Right forelimb (tissue), 1 donor: Measurements from ENCODE around the gene ALG12.

Source experiments
- DNase-seq: peaks from one replicate; pipeline ENCODE4 v3.0.0-alpha.2; 2018

Gene ALG12

GRCh38 chr22:49910229-49911155 lies 7.7 kb downstream of the ALG12 start:
- DNase-seq, result no peak

- no peak for DNase-seq
These were observed 8.6 kb downstream of the ALG12 start for GRCh38 chr22:49909476-49910205.

- DNase-seq, result no peak
These were observed 10.4 kb downstream of the ALG12 start for GRCh38 chr22:49907807-49908206.

- DNase-seq, result no peak
These were observed 11.4 kb downstream of the ALG12 start for GRCh38 chr22:49906799-49907290.

DNA sequence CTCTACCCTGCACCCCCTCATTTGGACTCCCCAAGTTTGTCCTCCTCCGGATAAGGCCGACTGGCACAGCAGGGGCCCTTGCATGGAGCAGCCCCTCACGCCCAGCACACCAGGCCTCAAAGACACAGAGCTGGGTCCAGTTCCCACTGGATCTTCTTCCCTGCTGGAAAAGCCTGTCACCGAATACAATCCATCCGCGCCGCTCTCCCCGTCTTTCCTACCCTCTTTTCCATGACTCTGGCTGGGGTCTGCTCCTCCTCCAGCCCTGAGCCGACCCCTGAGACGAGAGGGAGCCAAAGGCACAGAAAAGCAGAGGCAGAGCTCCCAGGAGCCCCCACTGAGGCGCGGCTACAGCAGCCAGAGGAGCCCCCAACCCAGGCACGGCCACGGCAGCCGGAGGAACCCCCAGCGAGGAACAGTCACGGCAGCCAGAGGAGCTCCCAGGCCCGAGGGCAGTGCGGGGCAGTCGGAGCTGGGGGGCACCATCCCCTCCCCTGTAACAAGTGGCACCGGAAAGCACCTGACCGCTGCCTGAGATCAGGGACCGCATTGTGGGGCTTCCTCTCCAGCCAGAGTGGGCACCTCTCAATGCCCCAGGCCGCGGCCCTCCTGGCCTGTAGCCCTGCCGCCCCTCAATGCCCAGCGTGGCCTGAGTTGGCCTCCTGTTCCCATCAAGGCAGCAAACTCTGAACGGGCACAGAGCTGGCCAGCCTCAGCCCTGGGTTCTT lies 12.0 kb downstream of the ALG12 start:
- DNase-seq, result no peak

DNA sequence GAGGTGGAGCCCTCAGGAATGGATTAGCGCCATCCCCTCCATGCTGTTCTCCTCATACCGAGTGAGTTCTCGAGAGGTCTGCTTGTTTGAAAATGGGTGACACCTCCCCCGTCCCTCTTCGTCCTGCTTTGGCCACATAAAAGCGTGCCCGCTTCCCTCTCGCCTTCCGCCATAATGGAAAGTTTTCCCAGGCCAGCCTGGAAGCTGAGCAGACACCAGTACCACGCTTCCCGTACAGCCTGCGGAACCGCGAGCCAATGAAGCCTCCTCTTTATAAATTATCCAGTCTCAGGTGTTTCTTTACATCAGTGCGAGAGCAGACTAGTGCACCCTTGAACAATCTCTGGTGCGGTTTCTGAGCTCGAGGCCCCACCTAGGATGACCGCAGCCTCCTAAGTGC lies 12.8 kb downstream of the ALG12 start:
- DNase-seq, result no peak

DNA sequence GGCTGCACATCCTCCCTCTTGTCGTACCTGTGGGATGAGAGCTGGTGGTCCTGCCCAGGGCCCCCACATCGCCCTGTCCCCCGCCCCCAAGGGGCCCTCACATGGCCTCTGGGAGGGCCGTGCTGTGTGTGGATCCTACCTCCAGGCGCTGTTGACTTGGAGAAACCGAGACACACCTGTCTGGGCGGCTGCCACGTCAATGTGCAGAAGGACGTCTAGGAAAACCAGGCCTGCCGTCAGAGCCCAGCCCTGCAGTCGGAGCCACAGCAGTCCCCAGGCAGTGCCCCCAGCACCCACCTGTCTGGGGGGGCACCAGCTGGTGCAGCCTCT lies 14.2 kb downstream of the ALG12 start:
- DNase-seq, result no peak

DNA sequence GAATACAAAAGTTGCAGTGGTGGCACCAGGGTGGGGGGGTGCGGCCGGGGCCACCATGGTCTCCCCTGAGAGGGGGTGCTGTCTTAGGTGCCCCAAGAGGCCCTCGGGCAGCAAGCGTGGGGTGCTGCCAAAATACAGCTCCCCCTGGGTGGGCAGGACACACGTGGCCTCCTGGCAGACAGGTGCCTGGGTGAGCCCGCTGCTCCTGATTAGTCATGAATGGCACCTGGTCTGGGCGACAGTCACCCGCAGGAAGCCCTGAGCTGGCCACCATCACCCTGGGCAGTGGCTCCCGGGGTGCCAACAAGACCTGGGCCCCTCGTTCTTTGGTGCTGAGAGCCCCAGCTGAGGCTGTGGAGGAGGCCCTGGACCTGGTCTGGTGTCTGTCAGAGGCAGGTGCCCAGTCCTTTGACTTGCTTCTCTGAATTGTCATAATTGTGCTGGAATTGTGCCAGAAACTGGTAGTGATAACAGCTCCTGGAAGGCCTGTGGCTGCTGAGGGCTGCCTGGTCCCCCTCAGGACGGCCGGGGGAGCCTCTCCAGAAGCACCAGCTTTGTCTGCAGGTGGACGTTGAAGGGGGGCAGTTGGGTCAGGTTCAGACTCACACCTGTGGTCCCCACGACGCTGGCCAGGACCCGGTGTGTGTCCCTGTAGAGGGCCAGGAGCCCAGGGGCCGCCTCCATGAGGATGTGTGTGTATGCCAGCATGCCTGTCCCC lies 14.8 kb downstream of the ALG12 start:
- DNase-seq, result no peak

- no peak for DNase-seq
These were observed 16.8 kb downstream of the ALG12 start for GRCh38 chr22:49901457-49901856.

DNA sequence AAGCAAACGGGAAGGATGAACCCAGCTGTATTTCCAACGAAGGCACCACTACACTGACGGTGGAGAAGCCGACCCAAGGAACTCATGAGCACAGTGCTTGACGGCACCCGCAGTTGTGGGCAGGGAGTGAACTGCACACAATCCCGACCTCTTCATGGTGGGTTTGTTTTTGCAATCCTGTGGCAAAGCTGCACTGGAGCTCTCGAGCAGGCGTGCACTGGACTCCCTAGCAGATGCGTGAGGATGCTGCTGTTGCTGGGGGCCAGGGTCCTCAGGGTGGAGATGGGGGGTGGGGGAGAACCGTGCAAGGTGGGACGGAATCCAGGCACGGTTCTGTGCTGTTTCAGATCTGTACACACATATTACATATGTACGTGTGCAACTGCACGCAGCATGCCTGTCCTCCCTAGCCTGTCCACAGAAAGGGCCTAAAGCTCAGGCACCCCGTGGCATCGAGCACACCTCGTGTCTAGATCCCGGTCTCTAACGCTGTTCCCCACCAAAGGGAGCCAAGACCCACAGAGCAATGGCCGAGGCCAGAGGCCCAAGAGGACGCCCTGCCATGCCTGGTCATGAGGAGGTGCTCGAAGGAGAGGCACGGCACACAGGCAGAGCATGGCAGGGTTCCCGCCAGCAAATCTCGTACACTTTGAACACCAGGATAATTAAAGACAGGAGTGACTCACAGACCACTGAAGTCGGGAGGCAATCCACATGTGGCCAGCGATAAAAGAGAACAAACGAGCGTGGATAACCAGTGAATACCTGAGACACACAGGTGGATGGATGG lies 17.6 kb downstream of the ALG12 start:
- DNase-seq, result no peak

GRCh38 chr22:49899530-49899929 lies 18.7 kb downstream of the ALG12 start:
- DNase-seq, result no peak

- no peak for DNase-seq
These were observed 21.1 kb downstream of the ALG12 start for GRCh38 chr22:49897015-49897684.

DNA sequence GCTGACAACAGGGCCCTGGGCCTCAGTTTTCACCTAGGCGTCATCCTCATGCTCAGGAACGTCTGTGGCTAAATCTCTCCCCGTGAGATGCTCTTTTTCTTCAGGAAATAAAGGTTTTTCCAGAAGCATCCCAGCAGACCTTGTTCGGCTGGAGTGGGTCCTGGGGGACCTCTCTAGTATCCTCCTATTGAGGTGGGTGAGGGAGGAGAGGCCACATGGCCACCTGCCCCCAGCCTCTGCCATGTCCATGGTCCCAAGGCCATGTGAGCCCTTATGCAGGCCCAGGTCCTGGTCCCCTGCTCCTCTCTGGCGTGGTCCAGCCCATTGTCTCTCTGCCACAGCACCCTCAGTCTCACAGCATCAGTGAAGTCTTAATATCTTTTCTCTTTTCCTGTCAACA lies 22.0 kb downstream of the ALG12 start:
- no peak for DNase-seq

GRCh38 chr22:49894322-49895054 lies 23.8 kb downstream of the ALG12 start:
- no peak for DNase-seq

DNA sequence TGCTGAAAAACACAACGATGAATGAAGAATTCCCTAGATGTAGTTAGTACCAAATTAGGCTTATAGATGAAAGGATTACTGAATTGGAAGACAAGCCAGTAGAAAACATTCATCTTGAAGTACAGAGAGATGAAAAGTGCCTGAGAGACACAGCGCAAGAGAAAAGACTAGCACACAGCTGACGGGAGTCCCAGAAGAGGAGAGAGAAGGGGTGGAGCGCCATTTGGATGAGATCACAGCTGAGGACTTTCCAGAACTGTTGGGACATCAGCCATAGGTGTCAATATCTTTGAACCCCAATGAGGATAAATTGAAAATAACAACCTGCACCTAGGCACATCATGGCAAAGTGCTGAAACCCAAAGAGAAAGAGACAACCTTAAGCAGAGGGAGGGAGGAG lies 25.2 kb downstream of the ALG12 start:
- no peak for DNase-seq

DNA sequence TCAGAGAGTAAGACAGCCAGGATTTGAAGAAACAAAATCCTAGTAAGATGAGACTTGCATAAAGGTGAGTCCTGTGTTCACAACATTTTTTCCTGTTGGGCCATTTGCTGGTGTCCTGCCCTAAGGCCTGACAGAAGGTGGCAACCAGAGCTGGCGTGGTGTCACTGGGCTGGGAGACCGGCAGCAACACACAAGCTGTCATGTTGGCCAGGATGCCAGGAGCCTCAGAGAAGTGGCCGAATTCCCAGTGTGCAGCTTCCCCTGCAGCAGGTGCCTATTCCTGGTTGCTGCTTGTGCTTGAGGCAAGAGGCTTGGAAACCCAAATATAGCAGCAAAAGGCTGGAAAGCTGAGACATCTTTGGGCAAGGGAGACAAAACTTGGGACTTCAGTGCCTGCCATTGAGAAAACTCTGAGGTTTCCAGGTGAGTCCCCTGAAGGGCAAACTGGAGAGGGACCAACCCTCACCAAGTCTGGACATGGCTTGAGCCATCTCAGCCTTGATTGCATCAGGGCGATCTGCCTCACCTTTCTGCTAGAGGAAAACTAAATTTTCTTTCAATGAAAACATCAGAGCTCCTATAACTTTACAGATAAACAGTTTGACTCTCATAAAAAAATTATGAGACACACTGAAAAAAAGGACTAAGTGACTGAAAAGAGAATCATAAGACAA lies 25.9 kb downstream of the ALG12 start:
- no peak for DNase-seq

- DNase-seq, result no peak
These were observed 29.2 kb downstream of the ALG12 start for GRCh38 chr22:49889071-49889470.

DNA sequence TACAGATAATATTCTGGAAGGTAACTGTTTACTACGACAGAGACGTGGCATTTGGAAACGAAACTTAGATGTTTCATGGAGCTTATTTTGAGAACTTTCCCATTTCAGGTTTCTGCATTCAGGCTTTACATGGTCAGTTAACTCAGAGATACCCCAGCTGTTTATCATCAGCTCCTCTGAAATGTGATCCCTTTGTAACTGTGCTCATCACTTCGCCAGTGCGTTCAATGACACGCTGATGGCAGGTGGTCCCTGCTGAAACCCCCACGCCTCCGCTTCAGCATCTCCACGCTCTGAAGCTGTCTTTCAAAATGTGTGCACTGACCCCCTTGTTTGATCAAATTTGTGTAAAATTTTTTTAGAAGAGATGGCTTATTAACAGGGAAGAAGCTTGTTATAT lies 30.5 kb downstream of the ALG12 start:
- no peak for DNase-seq

DNA sequence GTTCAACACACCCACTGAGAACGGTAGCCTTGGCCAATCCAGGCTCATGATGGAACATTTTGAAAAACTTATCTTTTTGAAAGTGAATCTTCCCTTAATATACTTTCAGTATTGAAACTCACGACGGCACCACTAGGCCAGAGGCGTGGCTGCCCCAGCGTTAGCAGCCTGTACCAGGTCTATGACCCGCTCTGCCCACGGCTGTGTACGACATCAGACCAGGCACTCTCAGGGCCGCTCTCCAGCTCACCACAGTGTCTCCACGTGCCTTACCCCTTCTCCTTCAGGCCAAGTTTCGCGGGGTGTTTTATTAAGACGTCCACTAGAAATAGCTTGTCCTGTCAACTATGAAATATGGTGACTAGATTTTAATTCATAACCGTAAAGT lies 31.2 kb downstream of the ALG12 start:
- no peak for DNase-seq
